ENCODE results near the gene CCDC127. TPM values are rescaled to one million over a fixed set of nuclear protein-coding genes. Genes with fewer than 3 reads are reported as not detected.
"Not testable (repeated sequence)": the region's sequence is repeated elsewhere in the genome, so short reads cannot be mapped to it uniquely, and the experiment has no call there.

Gene CCDC127
- polyA plus RNA-seq, 2 donors = 1.4 to 1.7 TPM

DNA sequence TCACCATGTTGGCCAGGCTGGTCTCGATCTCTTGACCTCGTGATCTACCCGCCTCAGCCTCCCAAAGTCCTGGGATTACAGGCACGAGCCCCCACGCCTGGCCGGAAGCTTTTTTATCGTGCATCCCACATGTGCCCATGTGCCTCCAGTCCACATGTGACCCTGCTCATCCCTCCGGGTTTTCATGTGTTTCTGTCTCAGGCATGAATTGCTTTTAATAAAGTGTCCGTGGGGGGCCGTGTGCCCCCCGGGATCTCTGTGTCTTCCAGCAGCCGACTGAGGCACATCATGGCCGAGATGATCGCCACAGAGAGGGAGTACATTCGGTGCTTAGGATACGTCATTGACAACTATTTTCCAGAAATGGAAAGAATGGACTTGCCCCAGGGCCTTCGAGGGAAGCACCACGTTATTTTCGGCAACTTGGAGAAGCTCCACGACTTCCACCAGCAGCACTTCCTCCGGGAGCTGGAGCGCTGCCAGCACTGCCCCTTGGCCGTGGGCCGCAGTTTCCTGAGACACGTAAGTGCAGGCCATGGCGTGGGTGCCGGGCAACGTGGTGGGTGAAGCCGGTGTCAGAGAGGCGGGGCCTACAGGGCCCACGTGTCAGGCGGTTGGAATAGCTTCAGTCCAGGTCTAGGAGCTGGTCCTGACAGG, 48.8 kb downstream of the CCDC127 start:
- no peak overlapping the region for H3K4me3 ChIP-seq (ENCODE audit: low read depth in 1 of 2, low read length in 2 of 2)
- no peaks in the 10 kb centered on the region for H3K9me3 ChIP-seq (ENCODE audit: control insufficient read depth in 2 of 2, insufficient read depth in 1 of 2, low read depth in 1 of 2, low read length in 1 of 2)
- no peaks in the 10 kb centered on the region for H3K36me3 ChIP-seq (ENCODE audit: control insufficient read depth in 2 of 2, insufficient read depth in 2 of 2, low read length in 1 of 2)
- H3K27ac ChIP-seq (ENCODE audit: low read depth in 2 of 2, low read length in 1 of 2) = no peak overlapping the region
- WGBS, 2 donors = 67 to 72% methylated on average over 32 of the region's 32 CpGs
- no peaks in the 10 kb centered on the region for H3K4me1 ChIP-seq (ENCODE audit: control insufficient read depth in 2 of 2, insufficient read depth in 2 of 2, low read length in 1 of 2)
- no peaks in the 10 kb centered on the region for H3K27me3 ChIP-seq (ENCODE audit: control insufficient read depth in 1 of 2, insufficient read depth in 2 of 2, low read length in 2 of 2)

DNA sequence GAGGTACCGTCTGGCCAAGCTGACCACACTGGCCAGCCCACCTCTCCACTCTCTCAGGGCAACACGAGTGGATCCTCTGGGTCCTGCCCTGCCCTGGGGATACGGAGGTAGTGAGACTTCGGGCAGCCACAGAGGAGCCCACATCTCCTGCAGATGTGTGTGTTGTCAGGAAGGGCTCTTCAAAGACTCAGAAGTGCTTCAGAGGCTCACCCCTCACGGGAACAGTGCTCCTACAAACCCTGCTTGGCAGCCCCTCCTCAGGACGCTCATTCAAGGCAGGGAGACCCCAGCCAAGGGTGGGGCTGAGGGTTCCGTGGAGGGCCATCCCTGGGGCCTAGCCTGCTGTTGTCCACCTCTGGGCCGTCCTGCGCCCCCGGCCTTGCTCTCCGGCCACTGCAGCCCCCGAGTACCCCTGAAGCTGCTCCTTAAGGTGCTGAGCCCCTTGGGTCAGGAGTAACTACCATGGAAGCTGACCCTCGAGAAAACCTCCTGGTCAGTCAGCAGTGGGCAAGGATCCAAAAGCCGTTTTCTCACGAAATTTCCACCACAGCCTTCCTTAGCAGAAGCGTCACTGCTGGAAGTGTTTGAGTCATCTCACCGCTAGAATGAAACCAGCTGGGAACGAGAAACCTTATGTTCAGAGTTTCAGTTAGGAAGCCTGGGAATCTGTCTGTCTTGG, 49.8 kb downstream of the CCDC127 start:
- 73% methylated on average over 18 of the region's 18 CpGs for WGBS, 2 donors
- Histone ChIP-seq H3K9me3 (ENCODE audit: control insufficient read depth in 2 of 2, insufficient read depth in 1 of 2, low read depth in 1 of 2, low read length in 1 of 2) (no peaks in the 10 kb centered on the region), H3K36me3 (ENCODE audit: control insufficient read depth in 2 of 2, insufficient read depth in 2 of 2, low read length in 1 of 2) (no peaks in the 10 kb centered on the region), H3K27me3 (ENCODE audit: control insufficient read depth in 1 of 2, insufficient read depth in 2 of 2, low read length in 2 of 2) (no peaks in the 10 kb centered on the region), H3K4me3 (ENCODE audit: low read depth in 1 of 2, low read length in 2 of 2) (no peak overlapping the region), H3K4me1 (ENCODE audit: control insufficient read depth in 2 of 2, insufficient read depth in 2 of 2, low read length in 1 of 2) (no peaks in the 10 kb centered on the region), H3K27ac (ENCODE audit: low read depth in 2 of 2, low read length in 1 of 2) (no peak overlapping the region)

DNA sequence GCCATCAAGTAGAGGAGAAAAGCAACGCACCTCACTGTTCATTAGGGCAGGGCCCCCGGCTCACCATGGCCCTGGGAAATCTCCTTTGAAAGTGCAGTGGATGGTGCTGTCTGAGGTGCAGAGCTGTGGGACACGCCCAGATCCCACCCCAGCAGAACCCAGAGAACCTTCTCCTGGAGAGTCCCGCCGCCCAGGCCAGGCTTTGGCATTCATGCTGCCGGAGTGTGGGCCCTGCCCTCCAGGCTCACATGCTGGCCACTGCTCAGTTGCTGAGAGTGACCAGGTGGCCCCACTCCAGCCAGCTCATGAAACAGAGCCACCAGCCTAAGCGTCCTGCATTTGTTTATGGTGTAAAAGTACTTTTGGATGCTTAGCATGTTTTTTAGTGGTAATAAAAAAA, 50.4 kb downstream of the CCDC127 start:
- Histone ChIP-seq H3K27ac (ENCODE audit: low read depth in 2 of 2, low read length in 1 of 2) (no peak overlapping the region), H3K9me3 (ENCODE audit: control insufficient read depth in 2 of 2, insufficient read depth in 1 of 2, low read depth in 1 of 2, low read length in 1 of 2) (no peaks in the 10 kb centered on the region), H3K36me3 (ENCODE audit: control insufficient read depth in 2 of 2, insufficient read depth in 2 of 2, low read length in 1 of 2) (no peaks in the 10 kb centered on the region), H3K4me1 (ENCODE audit: control insufficient read depth in 2 of 2, insufficient read depth in 2 of 2, low read length in 1 of 2) (no peaks in the 10 kb centered on the region), H3K4me3 (ENCODE audit: low read depth in 1 of 2, low read length in 2 of 2) (no peak overlapping the region), H3K27me3 (ENCODE audit: control insufficient read depth in 1 of 2, insufficient read depth in 2 of 2, low read length in 2 of 2) (no peaks in the 10 kb centered on the region)
- 90 to 93% methylated on average over 7 of the region's 7 CpGs for WGBS, 2 donors

DNA sequence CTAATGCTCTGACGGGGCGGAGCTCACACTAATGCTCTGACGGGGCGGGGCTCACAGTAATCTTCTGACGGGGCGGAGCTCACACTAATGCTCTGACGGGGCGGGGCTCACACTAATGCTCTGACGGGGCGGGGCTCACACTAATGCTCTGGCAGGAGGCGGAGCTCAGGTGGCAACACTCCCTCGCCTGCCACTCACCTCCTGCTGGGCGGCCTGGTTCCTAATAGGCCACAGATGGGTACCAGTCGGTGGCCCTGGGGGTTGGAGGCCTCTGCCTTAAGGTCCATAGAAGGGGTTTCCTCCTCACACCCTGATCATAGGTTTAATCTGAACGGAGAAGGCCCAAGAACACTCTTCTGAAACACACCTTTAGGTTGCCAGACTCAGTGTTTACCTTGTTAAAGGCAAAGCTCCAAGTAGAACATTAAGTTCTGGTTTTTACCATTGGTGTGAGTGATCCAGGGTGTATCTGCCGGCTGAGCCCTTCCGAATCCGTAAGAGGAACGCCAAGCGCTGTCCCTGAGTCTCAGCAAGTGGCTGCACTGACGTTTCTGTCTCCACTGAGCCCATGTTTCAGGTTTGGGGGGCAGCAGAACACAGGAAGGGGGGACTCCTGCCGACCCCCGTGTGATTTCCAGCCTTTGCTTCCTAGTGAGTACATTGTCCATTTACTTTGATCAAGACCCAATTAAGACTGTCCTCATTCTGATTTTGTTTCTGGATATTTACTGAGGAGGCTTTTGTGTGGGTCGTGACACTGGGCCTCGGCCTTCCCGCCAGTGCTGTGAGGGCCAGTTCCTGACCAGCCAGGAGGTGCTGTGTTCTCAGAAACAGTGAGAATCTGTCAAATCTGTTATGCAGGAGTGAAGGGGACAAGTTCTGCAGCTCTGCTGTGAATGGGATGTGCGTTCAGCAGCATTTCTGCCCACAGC, 51.2 kb downstream of the CCDC127 start:
- Histone ChIP-seq H3K36me3 (ENCODE audit: control insufficient read depth in 2 of 2, insufficient read depth in 2 of 2, low read length in 1 of 2) (no peaks in the 10 kb centered on the region), H3K27ac (ENCODE audit: low read depth in 2 of 2, low read length in 1 of 2) (no peak overlapping the region), H3K4me3 (ENCODE audit: low read depth in 1 of 2, low read length in 2 of 2) (no peak overlapping the region), H3K27me3 (ENCODE audit: control insufficient read depth in 1 of 2, insufficient read depth in 2 of 2, low read length in 2 of 2) (no peaks in the 10 kb centered on the region), H3K4me1 (ENCODE audit: control insufficient read depth in 2 of 2, insufficient read depth in 2 of 2, low read length in 1 of 2) (no peaks in the 10 kb centered on the region), H3K9me3 (ENCODE audit: control insufficient read depth in 2 of 2, insufficient read depth in 1 of 2, low read depth in 1 of 2, low read length in 1 of 2) (no peaks in the 10 kb centered on the region)
- WGBS, 2 donors = 84 to 92% methylated on average over 23 to 25 of the region's 27 CpGs

DNA sequence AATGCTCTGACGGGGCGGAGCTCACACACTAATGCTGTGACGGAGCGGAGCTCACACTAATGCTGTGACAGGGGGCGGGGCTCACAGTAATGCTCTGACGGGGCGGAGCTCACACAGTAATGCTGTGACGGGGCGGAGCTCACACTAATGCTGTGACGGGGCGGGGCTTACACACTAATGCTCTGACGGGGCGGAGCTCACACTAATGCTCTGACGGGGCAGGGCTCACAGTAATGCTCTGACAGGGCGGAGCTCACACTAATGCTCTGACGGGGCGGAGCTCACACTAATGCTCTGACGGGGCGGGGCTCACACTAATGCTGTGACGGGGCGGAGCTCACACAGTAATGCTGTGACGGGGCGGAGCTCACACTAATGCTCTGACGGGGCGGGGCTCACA, 53.2 kb downstream of the CCDC127 start:
- not testable (repeated sequence) for H3K4me3 ChIP-seq (ENCODE audit: low read depth in 1 of 2, low read length in 2 of 2); H3K4me1 ChIP-seq (ENCODE audit: control insufficient read depth in 2 of 2, insufficient read depth in 2 of 2, low read length in 1 of 2); H3K27me3 ChIP-seq (ENCODE audit: control insufficient read depth in 1 of 2, insufficient read depth in 2 of 2, low read length in 2 of 2); H3K9me3 ChIP-seq (ENCODE audit: control insufficient read depth in 2 of 2, insufficient read depth in 1 of 2, low read depth in 1 of 2, low read length in 1 of 2); H3K36me3 ChIP-seq (ENCODE audit: control insufficient read depth in 2 of 2, insufficient read depth in 2 of 2, low read length in 1 of 2); H3K27ac ChIP-seq (ENCODE audit: low read depth in 2 of 2, low read length in 1 of 2)
- 72 to 90% methylated on average over 21 to 25 of the region's 25 CpGs for WGBS, 2 donors

DNA sequence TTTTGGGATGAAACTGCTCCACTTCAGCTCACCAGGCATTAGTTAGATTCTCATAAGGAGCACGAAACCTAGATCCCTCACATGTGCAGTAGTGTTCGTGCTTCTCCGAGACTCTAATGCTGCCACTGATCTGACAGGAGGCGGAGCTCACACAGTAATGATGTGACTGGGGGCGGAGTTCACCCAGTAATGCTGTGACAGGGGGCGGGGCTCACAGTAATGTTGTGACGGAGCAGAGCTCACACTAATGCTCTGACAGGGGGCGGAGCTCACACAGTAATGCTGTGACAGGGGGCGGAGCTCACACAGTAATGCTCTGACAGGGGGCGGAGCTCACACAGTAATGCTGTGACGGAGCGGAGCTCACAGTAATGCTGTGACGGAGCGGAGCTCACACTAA, 53.7 kb downstream of the CCDC127 start:
- no peaks in the 10 kb centered on the region for H3K9me3 ChIP-seq (ENCODE audit: control insufficient read depth in 2 of 2, insufficient read depth in 1 of 2, low read depth in 1 of 2, low read length in 1 of 2)
- H3K27ac ChIP-seq (ENCODE audit: low read depth in 2 of 2, low read length in 1 of 2) = no peak overlapping the region
- H3K4me3 ChIP-seq (ENCODE audit: low read depth in 1 of 2, low read length in 2 of 2) = no peak overlapping the region
- no peaks in the 10 kb centered on the region for H3K4me1 ChIP-seq (ENCODE audit: control insufficient read depth in 2 of 2, insufficient read depth in 2 of 2, low read length in 1 of 2)
- H3K36me3 ChIP-seq (ENCODE audit: control insufficient read depth in 2 of 2, insufficient read depth in 2 of 2, low read length in 1 of 2) = no peaks in the 10 kb centered on the region
- WGBS, 2 donors = 81 to 95% methylated on average over 14 of the region's 14 CpGs
- no peaks in the 10 kb centered on the region for H3K27me3 ChIP-seq (ENCODE audit: control insufficient read depth in 1 of 2, insufficient read depth in 2 of 2, low read length in 2 of 2)

DNA sequence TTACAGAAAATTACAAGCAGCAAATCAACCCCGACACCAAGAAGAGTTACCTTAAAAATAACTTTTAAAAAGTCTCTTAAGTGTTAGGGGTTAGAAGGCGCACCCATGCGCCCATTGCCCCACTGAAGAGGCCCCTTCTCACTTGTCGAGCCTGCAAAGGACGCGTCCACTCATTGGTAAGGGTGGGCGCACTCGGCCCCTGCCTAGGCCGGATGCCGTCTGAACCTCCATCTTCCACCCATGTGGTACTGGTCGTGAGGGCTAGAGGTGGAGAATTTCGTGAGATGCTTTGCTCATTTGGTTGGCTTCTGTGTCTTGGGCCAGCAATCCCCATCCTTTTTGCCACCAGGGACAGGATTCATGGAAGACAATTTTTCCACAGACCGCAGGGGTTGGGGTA, 54.1 kb downstream of the CCDC127 start:
- Histone ChIP-seq H3K9me3 (ENCODE audit: control insufficient read depth in 2 of 2, insufficient read depth in 1 of 2, low read depth in 1 of 2, low read length in 1 of 2) (no peaks in the 10 kb centered on the region), H3K27ac (ENCODE audit: low read depth in 2 of 2, low read length in 1 of 2) (no peak overlapping the region), H3K27me3 (ENCODE audit: control insufficient read depth in 1 of 2, insufficient read depth in 2 of 2, low read length in 2 of 2) (no peaks in the 10 kb centered on the region), H3K4me1 (ENCODE audit: control insufficient read depth in 2 of 2, insufficient read depth in 2 of 2, low read length in 1 of 2) (no peaks in the 10 kb centered on the region), H3K4me3 (ENCODE audit: low read depth in 1 of 2, low read length in 2 of 2) (no peak overlapping the region), H3K36me3 (ENCODE audit: control insufficient read depth in 2 of 2, insufficient read depth in 2 of 2, low read length in 1 of 2) (no peaks in the 10 kb centered on the region)
- WGBS, 2 donors = 89 to 96% methylated on average over 13 of the region's 13 CpGs

DNA sequence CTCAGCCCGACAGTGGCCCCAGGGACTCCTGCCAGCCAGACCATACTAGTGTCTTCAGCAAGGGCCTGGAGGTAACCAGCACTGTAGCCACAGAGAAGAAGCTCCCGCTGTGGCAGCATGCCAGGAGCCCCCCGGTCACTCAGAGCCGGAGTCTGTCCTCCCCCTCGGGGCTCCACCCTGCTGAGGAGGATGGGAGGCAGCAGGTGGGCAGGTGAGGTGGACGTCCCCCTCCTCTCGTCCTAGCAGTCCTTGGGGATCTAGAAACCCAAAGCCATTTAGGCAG, 54.7 kb downstream of the CCDC127 start:
- 92 to 93% methylated on average over 7 of the region's 7 CpGs for WGBS, 2 donors

DNA sequence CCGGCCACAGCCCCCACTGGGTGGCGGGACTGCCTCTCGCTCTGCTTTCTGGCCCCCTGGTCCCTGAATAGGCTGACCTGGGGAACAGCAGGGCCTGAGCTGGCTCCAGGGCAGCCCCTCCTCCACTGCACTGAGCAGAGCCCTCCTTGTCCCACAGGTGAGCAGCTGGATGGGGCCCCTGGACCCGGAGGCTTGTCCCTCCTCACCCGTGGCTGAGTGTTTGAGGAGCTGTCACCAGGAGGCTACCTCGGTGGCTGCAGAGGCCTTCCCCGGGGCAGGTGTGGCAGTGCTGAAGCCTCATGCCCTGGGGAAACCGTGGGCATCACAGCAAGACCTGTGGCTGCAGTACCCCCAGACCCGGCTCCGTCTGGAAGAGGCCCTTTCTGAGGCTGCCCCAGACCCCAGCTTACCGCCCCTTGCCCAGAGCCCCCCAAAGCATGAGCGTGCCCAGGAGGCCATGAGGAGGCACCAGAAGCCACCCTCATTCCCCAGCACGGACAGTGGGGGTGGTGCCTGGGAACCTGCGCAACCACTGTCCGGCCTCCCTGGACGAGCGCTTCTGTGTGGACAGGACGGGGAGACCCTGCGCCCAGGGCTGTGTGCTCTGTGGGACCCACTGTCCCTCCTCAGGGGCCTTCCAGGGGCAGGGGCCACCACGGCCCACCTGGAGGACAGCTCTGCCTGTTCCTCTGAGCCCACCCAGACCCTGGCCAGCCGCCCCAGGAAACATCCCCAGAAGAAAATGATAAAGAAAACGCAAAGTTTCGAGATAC, 55.2 kb downstream of the CCDC127 start:
- Histone ChIP-seq H3K4me3 (ENCODE audit: low read depth in 1 of 2, low read length in 2 of 2) (no peak overlapping the region), H3K27me3 (ENCODE audit: control insufficient read depth in 1 of 2, insufficient read depth in 2 of 2, low read length in 2 of 2) (no peaks in the 10 kb centered on the region), H3K36me3 (ENCODE audit: control insufficient read depth in 2 of 2, insufficient read depth in 2 of 2, low read length in 1 of 2) (no peaks in the 10 kb centered on the region), H3K9me3 (ENCODE audit: control insufficient read depth in 2 of 2, insufficient read depth in 1 of 2, low read depth in 1 of 2, low read length in 1 of 2) (no peaks in the 10 kb centered on the region), H3K4me1 (ENCODE audit: control insufficient read depth in 2 of 2, insufficient read depth in 2 of 2, low read length in 1 of 2) (no peaks in the 10 kb centered on the region), H3K27ac (ENCODE audit: low read depth in 2 of 2, low read length in 1 of 2) (no peak overlapping the region)
- WGBS, 2 donors = 88 to 89% methylated on average over 23 of the region's 23 CpGs

More for the DNA sequence above, 54.7 kb downstream of the CCDC127 start:
- Histone ChIP-seq H3K9me3 (ENCODE audit: control insufficient read depth in 2 of 2, insufficient read depth in 1 of 2, low read depth in 1 of 2, low read length in 1 of 2) (no peaks in the 10 kb centered on the region), H3K4me3 (ENCODE audit: low read depth in 1 of 2, low read length in 2 of 2) (no peak overlapping the region), H3K36me3 (ENCODE audit: control insufficient read depth in 2 of 2, insufficient read depth in 2 of 2, low read length in 1 of 2) (no peaks in the 10 kb centered on the region), H3K27ac (ENCODE audit: low read depth in 2 of 2, low read length in 1 of 2) (no peak overlapping the region), H3K27me3 (ENCODE audit: control insufficient read depth in 1 of 2, insufficient read depth in 2 of 2, low read length in 2 of 2) (no peaks in the 10 kb centered on the region), H3K4me1 (ENCODE audit: control insufficient read depth in 2 of 2, insufficient read depth in 2 of 2, low read length in 1 of 2) (no peaks in the 10 kb centered on the region)

Data from esophagus (tissue), 2 donors.